A172 (cell line): ENCODE measurements around the gene WDFY2. TPM values are rescaled to one million over a fixed set of nuclear protein-coding genes. Genes with fewer than 3 reads are reported as not detected.
"Not testable (repeated sequence)": the region's sequence is repeated elsewhere in the genome, so short reads cannot be mapped to it uniquely, and the experiment has no call there.

Source experiments
- DNase-seq: peaks from one replicate; pipeline ENCODE4 v3.0.0-alpha.2; 2015; ENCODE audit warnings: low spot score
- total RNA-seq: library from RNA; depleted of rRNA; stranded (reverse); fragments of >200 nt; shearing (Covaris generic); gene quantifications from 2 replicates; pipeline ENCODE4 v1.2.3, GENCODE V29; 2014

The WDFY2 gene
- total RNA-seq, 1 experiment from 2014 or later = 2.5 TPM

DNA sequence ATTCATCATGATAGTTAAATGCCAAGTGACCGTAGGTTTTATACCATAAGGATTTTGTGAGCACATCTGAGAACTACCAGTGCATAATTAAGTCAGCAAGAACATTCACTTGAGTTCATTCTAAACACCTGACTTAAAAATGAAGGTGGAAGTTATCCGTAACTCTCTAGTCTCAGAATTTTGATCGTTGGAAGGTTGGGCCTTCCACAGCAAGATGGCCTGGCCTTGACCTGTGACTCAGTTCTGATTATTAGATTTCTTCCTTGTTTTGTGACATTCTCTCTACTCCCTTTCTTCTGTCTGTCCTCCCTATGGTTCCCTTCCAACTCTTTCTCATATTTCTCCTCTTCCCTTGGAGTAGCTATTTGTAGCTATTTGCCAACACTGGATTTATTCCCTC, 20.0 kb upstream of the WDFY2 start:
- DNase-seq = no peak

DNA sequence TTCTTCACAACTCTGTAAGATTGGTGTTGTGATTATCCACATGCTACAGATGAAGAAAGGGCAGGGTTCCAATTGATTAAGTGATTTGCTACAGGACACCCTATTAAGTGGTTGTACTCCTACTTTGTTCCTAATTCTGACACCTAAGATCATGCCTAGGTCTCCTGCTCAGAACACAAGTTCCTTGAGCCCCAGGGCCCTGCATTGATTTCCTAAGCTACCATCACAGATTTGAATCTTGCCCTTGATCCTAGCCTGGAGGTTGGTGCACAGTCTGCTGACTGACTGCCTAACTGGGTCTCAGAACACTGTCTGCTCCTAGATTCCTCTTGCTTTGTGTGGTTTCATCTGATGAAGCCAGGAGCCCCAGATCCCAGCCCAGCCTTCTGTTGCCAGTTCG, 19.6 kb upstream of the WDFY2 start:
- no peak for DNase-seq

DNA sequence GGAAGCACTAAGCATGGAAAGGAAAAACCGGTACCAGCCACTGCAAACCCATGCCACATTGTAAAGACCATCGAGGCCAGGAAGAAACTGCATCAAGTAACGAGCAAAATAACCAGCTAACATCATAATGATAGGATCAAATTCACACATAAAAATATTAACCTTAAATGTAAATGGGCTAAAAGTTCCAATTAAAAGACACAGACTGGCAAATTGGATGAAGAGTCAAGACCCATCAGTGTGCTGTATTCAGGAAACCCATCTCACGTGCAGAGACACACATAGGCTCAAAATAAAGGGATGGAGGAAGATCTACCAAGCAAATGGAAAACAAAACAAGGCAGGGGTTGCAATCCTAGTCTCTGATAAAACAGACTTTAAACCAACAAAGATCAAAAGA, 15.3 kb upstream of the WDFY2 start:
- DNase-seq = not testable (repeated sequence)

DNA sequence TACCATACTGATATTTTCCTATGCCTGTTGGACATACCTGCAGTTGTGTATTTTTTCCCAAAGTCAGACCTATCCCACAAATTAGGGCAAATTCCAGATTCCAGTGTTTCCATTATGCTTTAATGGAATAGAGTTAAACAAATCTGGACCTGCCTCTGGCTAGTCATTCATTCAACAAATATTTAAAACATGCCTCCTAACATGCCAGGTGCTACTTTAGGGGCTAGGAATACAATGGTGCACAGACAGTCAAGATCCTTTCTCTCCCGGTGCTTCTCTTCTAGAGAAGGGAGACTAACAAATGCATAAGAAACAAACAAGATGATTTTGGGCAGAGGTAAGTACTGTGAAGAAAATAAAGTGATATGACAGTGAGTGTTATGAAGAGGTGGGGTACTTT, 7.5 kb upstream of the WDFY2 start:
- no peak for DNase-seq

DNA sequence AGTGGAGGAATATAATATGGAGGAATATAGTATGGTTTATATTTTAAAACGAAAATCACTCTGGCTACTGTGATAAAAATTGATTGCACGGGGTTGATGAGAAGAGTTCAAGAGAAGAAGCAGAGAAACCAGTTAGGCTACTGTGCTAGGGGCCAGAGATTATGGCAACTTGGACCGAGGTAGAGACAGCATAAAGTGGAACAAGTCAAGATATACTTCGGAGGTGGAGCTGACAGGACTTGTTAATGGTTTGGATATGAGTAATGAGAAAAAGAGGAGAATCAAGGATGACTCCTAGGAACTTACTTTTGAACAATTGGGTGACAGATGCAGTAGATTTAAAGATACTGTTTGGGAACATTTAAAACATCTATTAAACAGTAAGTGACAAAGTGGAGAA, 6.6 kb upstream of the WDFY2 start:
- DNase-seq = no peak

DNA sequence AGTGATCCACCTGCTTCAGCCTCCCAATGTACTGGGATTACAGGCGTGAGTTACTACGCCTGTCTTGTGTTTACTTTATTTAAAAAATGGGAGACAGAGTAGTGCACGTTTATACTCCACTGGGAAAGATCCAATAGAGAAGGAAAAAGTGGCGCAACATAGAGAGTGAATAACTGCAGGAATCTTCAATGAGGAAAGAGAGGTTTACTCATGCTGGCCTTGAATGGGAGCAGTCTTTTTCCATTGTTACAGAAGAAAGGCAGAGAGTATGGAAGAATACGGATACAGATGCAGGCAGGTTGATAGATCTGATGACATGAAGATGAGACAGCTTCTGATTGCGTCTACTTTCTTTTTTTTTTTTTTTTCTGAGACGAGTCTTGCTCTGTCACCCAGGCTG, 4.6 kb upstream of the WDFY2 start:
- DNase-seq = no peak

DNA sequence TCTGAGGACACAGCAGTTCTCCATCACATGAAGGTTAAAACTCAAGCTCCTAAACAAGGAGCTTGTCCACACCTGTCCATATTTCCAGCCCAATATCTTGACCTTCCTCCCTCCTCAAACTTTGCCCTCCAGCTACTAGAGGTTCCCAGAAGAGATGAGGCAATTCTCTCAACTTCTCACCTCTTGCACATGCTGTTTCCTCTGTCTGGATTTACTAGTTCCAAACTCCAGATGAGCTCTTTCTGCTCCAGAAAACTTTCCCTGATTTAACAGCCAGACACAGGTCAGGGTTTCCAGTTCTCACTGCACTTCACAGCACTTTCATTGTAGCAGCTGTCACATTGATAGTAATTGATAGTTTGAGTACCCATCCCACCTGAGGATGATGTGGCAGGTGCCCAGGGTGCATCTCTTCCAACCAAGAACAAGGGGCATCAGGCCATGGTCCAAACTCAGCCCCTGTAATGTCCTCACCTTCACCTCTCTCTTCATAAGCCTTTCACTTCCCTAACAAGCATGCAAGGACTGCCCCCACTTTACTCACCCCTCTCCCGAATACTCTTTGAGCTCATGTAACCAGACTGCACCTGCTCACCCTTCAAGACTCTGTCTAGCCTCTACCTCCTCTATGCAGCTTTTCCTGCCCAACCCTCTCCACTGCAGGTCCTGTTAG, 3.0 kb upstream of the WDFY2 start:
- no peak for DNase-seq

DNA sequence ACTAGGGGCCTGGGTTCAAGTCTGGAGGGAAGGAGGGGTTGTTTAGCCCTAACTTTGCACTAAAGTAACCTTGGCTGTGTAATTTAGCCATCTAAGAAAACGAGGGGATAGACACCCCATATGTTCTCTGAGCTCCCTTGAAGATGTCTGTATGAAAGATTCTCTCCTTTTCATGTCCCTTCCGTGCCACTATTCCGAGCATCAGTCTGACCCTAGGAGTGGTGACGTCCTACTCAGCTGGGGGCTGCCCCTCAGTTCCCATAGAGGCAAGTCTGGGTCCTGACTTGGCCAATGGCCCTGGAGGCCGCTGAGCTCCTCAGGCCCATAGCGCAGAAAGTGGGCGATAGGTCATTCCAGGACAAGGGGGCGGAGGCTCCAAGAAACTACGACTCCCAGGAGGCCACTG, 790 bp upstream of the WDFY2 start:
- no peak for DNase-seq

DNA sequence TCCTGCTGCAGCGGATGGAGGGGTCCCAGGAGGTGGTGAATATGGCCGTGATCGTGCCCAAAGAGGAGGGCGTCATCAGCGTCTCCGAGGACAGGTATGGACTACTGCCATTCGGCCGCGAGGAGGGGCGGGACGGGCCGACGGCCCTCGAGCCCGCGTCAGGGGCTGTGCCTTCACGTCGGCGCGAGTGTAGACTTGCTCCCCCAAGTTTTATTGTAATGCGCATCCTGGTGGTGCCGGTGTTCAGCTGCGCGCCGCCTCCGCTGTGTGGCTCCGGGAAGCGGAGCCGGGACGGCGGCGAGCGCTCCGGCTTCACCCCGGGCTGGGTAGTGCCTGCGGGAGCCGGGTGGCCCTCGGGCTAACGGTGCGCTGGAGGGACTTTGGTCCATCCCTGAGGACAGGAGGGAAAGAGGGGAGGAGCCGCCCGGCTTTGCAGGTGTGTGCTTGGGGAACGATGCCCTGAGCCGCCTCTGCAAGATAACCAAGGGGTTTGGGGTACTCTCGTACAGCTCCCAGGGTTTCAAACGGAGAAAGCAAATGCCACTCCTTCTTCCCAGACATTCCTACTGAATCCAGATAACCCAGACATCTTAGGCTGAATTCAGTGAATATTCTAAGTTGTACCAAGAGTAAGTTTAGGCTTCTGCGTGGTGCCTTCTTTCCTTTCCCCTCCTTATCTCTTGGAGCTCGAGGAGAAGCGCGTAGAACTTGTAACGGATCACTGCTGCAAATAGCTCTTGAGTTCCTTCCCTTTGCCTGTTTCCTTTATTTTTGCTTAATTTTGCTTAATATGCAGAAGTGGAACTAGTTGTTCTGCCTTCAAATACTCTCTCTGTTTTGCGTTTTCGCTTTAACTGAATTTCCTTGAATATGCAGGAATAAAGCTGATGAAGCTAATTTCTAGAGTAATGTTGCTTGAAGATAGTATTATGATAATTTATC, 740 bp downstream of the WDFY2 start:
- peak; percentile 38 for DNase-seq

DNA sequence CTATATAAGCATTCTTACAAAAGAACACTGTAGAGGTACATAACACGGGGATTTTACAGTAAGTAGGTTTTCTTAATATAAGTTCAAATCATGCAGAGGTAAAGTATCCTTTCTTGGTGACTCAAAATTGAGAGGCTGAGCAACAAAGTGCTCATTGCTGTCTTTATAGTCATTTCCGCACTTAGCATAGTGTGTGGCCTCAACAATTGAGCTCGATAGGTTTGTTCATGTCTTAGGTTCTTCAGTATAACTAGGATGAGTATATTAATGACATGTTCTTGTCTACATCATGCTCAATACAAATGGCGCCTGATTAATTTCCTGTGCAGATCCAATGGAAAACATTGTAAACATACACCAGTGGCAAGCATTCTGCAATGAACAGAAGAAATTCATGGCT, 1.4 kb downstream of the WDFY2 start:
- DNase-seq = peak; percentile 44

DNA sequence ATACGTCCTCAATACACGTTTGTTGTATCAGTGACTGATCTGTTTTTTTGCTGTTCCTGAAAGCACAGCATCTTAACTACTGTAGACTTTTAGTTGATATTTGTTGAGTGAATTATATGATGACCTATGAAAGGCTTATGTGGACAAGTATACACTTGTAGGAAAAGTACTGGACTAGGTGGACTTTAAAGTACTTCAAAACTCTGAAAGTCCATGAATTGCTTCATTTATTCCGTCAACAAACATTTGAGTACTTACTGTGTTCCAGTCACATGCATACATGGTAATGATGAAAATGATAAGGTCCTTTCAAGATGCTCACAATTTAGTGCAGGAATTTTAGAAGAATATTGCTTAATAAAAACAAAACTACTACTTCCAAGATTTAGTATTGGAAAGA, 3.1 kb downstream of the WDFY2 start:
- no peak for DNase-seq

DNA sequence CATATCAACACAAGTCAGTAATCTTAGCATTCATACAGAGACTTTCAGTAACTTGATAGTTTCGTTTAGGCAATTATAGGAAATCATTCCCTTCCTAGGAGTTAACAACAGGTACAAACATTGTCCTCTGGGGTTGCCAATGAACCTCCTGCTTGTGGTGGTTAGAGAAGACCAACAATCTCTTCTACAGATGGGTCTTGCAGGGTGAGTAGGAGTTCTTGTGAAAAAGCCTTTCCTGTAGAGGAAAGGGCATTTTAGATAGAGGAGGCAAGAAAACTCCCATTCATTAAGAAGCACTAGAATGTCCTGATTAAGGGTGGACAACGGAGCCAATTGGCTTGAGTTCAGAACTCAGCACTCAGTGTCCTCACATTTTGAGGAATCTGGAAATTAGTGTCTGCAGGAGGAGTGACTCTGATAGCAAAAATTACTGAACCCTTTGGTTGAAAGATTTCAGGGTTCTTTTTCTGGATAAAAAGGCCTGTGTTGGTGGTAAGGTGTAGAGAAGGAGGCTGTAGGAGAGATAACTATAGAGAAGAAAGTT, 4.2 kb downstream of the WDFY2 start:
- no peak for DNase-seq

DNA sequence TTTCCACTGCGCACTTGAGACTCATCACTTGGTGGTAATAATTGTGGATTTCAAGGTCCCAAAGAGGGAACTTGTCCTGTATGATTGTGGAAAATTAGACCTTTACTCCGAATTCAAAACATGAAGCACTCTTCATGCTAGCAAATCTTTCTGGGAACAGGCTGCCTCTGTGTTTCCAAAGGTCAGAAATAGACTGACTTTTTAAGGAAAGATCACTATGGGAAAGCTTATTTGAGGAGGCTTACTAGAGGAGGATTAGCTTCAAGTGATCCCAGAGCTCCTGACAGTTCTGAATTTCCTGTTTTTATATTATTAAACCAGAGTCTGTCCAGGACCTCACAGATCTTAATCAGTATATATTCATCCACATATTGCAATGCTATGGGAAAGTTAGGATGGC, 5.5 kb downstream of the WDFY2 start:
- no peak for DNase-seq

DNA sequence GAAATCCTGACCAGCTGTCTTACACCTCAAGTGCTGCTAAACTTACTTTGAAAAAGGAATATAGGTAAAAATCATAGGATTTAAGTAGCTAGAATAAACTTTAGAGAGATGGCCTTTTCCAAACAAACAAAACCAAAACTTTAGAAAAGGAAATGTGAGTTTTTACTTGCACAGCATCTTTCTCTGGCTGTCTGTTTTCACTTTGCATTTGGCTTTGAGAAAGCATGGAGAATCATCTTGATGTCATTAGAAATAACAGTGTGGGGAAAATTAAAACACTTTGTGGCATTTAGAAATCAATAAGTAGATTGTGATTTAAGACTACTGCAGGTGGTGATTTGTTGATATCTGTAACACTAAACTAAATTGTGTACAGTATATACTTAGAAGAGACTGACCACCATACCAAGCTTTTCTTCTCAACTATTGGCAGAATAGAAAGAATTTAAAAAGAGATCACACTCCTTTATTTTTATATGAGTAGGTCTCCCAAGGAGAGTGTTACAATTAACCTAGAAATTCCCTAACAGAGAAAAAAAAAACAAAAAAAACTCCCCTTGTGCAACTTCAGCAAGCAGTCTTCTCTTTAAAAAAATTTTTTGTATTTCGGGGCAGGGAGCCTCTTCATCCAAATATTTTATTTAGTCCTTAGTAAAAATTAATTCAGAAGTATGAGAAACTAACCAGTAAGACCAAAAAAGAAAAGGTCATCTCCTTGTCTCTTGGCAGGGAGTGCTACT, 6.1 kb downstream of the WDFY2 start:
- DNase-seq = no peak

DNA sequence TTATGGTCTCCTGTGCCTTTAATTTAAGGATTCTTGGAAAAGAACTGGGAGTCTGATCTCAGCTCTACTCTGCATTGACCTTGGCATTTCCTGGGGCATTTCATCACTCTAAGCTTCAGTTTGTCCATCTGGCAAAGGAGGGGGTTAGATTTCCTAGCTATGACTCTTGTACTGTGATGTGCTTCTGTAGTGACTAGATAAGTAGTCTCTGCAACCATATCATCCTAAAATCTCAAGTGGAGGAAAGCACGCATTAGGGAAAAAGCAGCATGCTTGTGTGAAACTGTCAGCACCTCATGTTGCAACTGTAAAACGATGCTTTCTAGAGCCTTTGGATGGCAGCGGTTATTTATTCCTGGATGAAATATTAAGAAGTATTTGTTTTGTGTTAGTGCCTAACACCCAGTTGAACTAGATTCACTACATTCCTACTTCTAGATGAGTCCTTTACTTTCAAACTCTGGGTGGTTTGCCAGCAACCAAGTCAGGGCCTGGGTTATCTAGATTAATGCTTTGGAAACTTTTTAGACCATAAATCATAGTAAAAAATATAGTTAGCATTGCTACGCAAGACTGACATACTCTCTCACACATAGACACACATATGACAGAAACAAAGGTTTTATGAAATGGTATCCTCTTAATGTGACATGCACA, 6.8 kb downstream of the WDFY2 start:
- DNase-seq = peak; percentile 75

DNA sequence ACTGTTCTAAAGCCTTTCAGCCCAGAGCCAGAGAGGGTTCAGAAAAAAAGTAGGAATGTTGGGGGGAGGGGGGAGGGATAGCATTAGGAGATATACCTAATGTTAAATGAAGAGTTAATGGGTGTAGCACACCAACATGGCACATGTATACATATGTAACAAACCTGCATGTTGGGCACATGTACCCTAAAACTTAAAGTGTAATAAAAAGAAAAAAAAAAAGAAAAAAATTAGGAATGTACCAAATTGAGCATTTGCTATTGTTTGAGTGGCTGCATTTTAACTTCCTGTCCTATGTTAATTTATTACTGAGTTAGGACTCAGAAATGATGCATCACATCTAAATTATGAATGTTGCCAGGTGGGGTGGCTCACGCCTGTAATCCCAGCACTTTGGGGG, 7.7 kb downstream of the WDFY2 start:
- not testable (repeated sequence) for DNase-seq

DNA sequence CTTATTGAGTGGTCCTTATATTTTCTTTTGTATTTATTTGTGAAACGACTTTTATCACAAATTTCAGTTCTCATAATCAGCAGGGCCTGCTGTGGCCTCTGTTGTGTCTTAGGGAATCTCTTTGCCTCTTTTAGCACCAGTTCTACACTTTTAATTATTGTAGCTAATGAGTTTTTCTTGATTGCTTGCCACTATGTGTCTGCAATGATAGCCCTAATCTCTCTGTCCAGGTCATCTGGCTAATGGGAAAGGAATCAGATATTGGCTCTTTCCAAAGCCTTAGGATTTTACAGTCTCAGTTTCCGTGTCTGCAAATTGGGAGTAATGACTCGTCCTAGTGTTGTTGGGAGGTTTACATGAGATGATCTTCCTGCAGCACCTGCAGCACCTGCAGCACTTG, 10.2 kb downstream of the WDFY2 start:
- no peak for DNase-seq

DNA sequence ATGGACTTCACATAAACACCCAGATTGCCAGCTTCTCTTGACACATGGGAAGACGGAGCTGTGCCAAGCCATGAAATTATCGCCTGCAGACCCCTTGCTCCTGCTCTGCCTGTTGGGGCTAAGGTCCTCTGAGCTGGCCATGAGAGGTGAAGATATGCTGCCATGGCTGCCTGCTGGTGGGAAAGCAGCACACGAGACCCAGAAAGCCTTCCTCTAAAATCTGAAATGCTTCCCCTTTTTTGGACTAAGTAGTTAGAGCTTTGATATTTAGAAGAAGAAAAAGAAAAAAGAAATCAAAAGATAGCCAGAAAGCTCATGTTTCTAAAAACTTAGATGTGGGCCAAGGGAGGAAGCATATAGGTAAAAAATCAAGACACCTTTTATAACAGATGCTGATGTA, 11.2 kb downstream of the WDFY2 start:
- DNase-seq = no peak

DNA sequence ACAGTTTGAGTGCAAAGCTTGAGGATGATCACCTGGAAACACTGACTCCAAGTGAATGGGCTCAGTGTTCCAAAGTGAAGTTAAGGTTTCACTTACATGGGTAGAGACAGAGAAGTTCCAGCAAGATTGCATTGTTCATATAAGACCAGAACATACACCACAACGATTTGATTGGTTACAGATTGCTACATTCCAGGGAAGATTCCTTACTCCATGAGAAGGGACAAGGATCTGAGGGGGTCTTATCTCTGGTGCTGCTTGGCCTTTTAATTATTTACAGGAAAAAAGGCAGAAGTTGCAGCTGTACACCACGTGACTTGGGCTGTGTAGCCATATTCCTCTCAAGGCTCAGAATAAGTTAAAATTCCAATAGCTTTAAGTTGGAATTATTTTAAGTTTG, 12.3 kb downstream of the WDFY2 start:
- DNase-seq = no peak

DNA sequence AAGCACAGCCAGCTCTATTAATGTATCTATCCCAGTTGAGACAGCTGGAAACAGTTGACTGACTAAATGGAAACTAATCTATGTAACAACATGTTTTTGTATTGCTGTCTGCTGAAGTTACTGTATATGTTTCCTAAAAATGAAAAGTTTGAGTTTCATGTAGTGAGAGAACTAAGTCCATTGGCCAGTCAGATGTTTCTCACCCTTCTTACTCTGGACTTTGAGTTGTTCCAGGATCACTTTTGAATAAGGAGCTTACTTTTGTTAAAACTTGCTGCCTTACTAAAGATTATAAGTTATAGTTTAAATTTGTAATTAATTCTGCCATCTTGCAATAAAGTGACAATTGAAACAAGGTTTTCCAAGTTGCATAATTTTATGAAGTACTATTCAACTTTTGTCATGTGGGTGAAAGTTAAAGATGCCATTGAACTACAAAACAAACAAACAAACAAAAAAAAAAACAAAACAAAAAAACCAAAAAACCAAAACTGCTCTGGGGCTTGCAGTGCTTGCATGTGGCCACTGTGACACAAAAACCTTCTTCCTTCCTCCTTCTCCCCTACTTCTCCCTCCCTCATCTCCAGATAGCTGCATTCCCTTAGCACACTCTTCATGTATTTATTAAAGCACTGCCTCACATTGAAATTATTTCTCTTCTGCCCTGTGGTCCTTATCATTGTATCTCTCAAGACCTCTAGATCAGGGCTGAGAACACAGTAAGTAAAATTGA, 15.3 kb downstream of the WDFY2 start:
- no peak for DNase-seq

DNA sequence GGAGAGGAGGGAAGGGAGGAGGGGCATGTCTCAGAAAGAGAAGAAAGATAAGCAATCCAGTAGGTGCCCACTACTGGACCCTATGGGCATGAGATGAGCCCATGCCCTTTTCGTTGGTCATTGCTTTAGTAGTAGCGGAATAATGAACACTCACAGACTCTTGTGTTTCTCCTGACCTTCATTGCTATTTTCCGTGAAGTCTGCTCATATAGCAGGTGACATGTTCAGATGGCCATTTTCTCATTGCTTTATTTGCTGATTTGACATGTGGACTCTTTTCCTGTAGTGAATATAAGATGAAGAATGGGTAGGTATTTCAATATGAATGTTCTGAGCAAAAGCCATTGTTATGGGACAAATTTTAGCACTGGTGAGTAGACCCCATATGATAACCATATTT, 16.4 kb downstream of the WDFY2 start:
- no peak for DNase-seq
